Liver (tissue), 3 donors: ENCODE measurements around the gene TPCN1.

Experiments used
- CTCF ChIP-seq: fragments of 150-350 bp; IDR thresholded peaks from 2 replicates; pipeline ENCODE4 v1.5.1; 2017; ENCODE audit warnings: improper control_type of control experiment, low read depth, low read length; ENCODE audit not compliant: missing input control
- GABPA ChIP-seq, 2 donors: IDR thresholded peaks in 1 of 2; conservative IDR thresholded peaks in 1 of 2; 2 replicates each; pipeline ENCODE4 v1.6.1; 2016; ENCODE audit warnings: antibody characterized with exemption in 2 of 2, mild to moderate bottlenecking in 1 of 2, moderate library complexity in 1 of 2
- HNF4A ChIP-seq, 2 donors: conservative IDR thresholded peaks; 2 replicates each; pipeline ENCODE4 v1.6.1; 2016; ENCODE audit warnings: antibody characterized with exemption in 2 of 2, mild to moderate bottlenecking in 2 of 2
- NR2F2 ChIP-seq: IDR thresholded peaks from 2 replicates; pipeline ENCODE4 v1.6.1; 2016; ENCODE audit warnings: antibody characterized with exemption
- RAD21 ChIP-seq, 2 donors: IDR thresholded peaks; 2 replicates each; pipeline ENCODE4 v1.6.1; 2016; ENCODE audit warnings: antibody characterized with exemption in 2 of 2, mild to moderate bottlenecking in 2 of 2
- RXRA ChIP-seq, 2 donors: IDR thresholded peaks; 2 replicates each; pipeline ENCODE4 v1.6.1; 2017 to 2018; ENCODE audit warnings: antibody characterized with exemption in 2 of 2, mild to moderate bottlenecking in 1 of 2
- SP1 ChIP-seq: IDR thresholded peaks from 2 replicates; pipeline ENCODE4 v1.6.1; 2018; ENCODE audit warnings: antibody characterized with exemption, mild to moderate bottlenecking
- TAF1 ChIP-seq: conservative IDR thresholded peaks from 2 replicates; pipeline ENCODE4 v1.6.1; 2016; ENCODE audit warnings: antibody characterized with exemption, mild to moderate bottlenecking
- ZBTB33 ChIP-seq: IDR thresholded peaks from 2 replicates; pipeline ENCODE4 v1.6.1; 2016; ENCODE audit warnings: antibody characterized with exemption
- donor health status: healthy.
- donor health status: healthy.

GRCh38 chr12:113250045-113250444 is 28.8 kb downstream of the TPCN1 start:
- TF ChIP-seq CTCF: no peak
- no peak for TF ChIP-seq GABPA (IDR thresholded peaks at IDR 0.05 in 1 of 2, conservative IDR thresholded peaks at IDR 0.05 in 1 of 2)
- no peak for TF ChIP-seq RAD21 (IDR thresholded peaks at IDR 0.05)
- no peak for TF ChIP-seq ZBTB33
- no peak for TF ChIP-seq TAF1
- TF ChIP-seq NR2F2: no peak
- TF ChIP-seq SP1: no peak
- no peak for TF ChIP-seq RXRA (IDR thresholded peaks at IDR 0.05)
- no peak for TF ChIP-seq HNF4A (conservative IDR thresholded peaks at IDR 0.05)
